ENCODE data around the gene ARHGAP10. TPM values are rescaled to one million over a fixed set of nuclear protein-coding genes. Genes with fewer than 3 reads are reported as not detected.
"Not testable (repeated sequence)": the region's sequence is repeated elsewhere in the genome, so short reads cannot be mapped to it uniquely, and the experiment has no call there.

The ARHGAP10 gene
- polyA plus RNA-seq, 1 donor from 2014 or later = 0.20 TPM

- no peaks in the 10 kb centered on the region for H3K27me3 Mint-ChIP-seq
- no peak overlapping the region for H3K27ac Mint-ChIP-seq
- H3K36me3 Mint-ChIP-seq = no peaks in the 10 kb centered on the region
- H3K9me3 Mint-ChIP-seq = no peaks in the 10 kb centered on the region
- H3K4me3 Mint-ChIP-seq = no peak overlapping the region
- no peaks in the 10 kb centered on the region for H3K4me1 Mint-ChIP-seq
These were observed 142.2 kb downstream of the ARHGAP10 start for GRCh38 chr4:147874109-147874508.

DNA sequence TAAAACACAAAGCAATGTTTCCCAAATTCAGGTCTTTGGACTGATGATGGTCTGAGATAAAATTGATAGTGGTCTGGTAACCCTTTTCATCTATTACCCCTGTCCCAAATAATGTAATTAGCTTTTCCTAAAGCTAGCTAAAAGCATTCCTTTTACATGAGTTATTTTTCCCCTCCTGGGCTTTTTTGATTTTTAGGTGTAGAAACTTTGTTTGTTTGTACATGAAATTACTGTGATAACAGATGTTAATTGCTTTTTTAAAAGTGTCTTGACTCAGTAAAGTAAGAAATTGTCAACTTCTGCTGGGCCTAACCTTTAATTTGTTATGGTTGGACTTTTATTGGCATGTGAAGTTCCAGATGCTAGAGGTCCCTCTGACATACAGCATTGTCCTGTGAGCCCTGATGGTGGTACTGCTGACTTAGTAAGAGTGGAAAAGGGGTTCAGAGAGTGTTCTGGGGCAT lies 145.5 kb downstream of the ARHGAP10 start:
- no peak overlapping the region for H3K4me3 Mint-ChIP-seq
- H3K27me3 Mint-ChIP-seq = no peaks in the 10 kb centered on the region
- H3K9me3 Mint-ChIP-seq = no peaks in the 10 kb centered on the region
- no peaks in the 10 kb centered on the region for H3K4me1 Mint-ChIP-seq
- no peak overlapping the region for H3K27ac Mint-ChIP-seq
- peaks cover 1% of the 10 kb centered on the region for H3K36me3 Mint-ChIP-seq

- H3K4me1 Mint-ChIP-seq = no peaks in the 10 kb centered on the region
- H3K27me3 Mint-ChIP-seq = no peaks in the 10 kb centered on the region
- no peak overlapping the region for H3K4me3 Mint-ChIP-seq
- no peak overlapping the region for H3K27ac Mint-ChIP-seq
- H3K9me3 Mint-ChIP-seq = no peaks in the 10 kb centered on the region
- peaks cover 1% of the 10 kb centered on the region for H3K36me3 Mint-ChIP-seq
These were observed 147.8 kb downstream of the ARHGAP10 start for GRCh38 chr4:147879676-147880075.

DNA sequence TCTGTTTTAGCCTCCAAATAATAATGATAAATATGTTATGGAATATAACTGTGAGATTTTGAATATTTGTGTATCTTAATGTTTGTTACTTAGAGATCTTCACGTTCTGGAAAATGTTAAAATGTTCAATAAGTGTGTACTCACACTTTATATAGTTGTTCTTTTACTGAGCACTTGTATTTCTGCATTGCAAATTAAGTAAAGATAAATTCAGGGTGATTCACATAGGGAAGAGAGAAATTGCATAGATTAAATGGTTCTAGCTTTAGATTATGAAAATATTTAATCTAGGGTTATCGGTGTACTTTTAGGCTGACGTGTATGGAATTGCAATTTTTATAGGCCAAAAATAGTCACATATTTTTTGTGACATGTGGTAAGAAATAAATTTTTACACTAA lies 148.6 kb downstream of the ARHGAP10 start:
- H3K27me3 Mint-ChIP-seq = no peaks in the 10 kb centered on the region
- H3K4me3 Mint-ChIP-seq = no peak overlapping the region
- H3K9me3 Mint-ChIP-seq = no peaks in the 10 kb centered on the region
- no peaks in the 10 kb centered on the region for H3K4me1 Mint-ChIP-seq
- H3K36me3 Mint-ChIP-seq = peaks cover 1% of the 10 kb centered on the region
- H3K27ac Mint-ChIP-seq = no peak overlapping the region

DNA sequence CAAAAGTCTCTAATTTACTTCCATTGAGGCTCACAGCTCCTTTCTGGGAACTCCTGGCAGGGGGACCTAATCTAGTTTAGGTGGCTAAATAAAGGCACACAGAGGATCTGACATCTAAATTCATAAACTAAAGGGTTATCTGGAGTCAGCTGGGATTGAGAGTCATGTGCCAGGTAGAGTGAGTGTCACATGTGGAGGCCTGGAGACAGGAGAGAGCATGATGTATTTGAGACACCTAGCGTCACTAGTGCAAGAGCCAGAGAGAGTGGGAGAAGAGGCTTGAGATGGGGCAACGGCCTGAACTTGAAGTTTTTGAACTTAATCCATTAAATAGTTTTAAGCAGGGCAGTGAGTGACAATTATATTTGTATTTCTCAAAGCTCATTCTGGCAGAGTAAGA lies 152.6 kb downstream of the ARHGAP10 start:
- Mint-ChIP-seq H3K9me3 (peaks cover 0 to 1% (median 0%) of the 10 kb centered on the region in 3 donors), H3K4me3 (no peak overlapping the region), H3K27ac (no peak overlapping the region), H3K27me3 (no peaks in the 10 kb centered on the region), H3K4me1 (no peaks in the 10 kb centered on the region), H3K36me3 (peaks cover 1% of the 10 kb centered on the region)

GRCh38 chr4:147885216-147885615 lies 153.3 kb downstream of the ARHGAP10 start:
- H3K4me1 Mint-ChIP-seq, H3K4me3 Mint-ChIP-seq, H3K9me3 Mint-ChIP-seq, H3K27ac Mint-ChIP-seq, H3K36me3 Mint-ChIP-seq, H3K27me3 Mint-ChIP-seq: not testable (repeated sequence)

GRCh38 chr4:147891476-147892115 lies 159.7 kb downstream of the ARHGAP10 start:
- H3K9me3 Mint-ChIP-seq = peaks cover 3 to 12% (median 3%) of the 10 kb centered on the region in 3 donors
- no peaks in the 10 kb centered on the region for H3K27me3 Mint-ChIP-seq
- no peak overlapping the region for H3K4me3 Mint-ChIP-seq
- H3K27ac Mint-ChIP-seq = no peak overlapping the region
- H3K4me1 Mint-ChIP-seq = no peaks in the 10 kb centered on the region
- no peaks in the 10 kb centered on the region for H3K36me3 Mint-ChIP-seq

DNA sequence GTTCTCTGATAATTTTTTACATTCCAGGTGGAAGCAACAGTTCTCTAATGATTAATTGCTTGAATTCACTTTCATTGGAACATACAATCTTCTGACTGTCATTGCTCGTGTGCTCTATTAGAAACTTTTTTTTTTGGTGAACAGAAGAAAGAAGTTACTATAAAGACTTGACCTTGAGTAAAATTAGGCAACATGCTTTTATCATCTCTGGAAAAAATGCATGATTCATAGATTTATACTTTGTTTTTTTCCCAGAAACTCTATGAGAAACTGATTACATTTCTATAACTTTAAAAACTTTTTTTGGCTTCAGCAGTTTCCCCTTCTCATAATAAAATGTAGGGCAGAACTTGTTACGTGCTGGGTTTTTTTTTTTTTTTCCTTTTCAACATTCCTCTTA lies 167.6 kb downstream of the ARHGAP10 start:
- no peak overlapping the region for H3K4me3 Mint-ChIP-seq
- peaks cover 1% of the 10 kb centered on the region for H3K36me3 Mint-ChIP-seq
- no peaks in the 10 kb centered on the region for H3K4me1 Mint-ChIP-seq
- H3K9me3 Mint-ChIP-seq = peaks cover 3 to 10% (median 7%) of the 10 kb centered on the region in 3 donors
- no peaks in the 10 kb centered on the region for H3K27me3 Mint-ChIP-seq
- no peak overlapping the region for H3K27ac Mint-ChIP-seq

DNA sequence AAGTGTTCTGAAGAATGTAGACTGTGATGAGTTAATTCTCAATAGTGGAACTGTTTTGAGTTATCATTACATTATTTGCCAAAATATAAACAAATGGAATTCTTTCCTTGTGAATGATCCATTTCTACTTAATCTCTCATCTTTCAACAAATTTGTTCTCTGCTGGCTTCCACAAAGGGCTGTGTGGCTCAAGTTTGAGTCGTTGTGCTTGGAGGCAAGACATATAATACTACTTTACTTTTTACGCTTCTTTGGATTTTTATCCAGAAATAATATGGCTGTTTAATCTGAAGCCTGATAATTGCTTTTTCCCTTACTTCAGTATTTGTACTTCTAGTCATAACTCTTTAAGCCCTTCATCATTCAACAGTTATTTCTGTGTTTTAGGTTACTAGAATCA lies 169.5 kb downstream of the ARHGAP10 start:
- Mint-ChIP-seq H3K36me3 (peaks cover 1% of the 10 kb centered on the region), H3K9me3 (peaks cover 3 to 8% (median 4%) of the 10 kb centered on the region in 3 donors), H3K27me3 (no peaks in the 10 kb centered on the region)

DNA sequence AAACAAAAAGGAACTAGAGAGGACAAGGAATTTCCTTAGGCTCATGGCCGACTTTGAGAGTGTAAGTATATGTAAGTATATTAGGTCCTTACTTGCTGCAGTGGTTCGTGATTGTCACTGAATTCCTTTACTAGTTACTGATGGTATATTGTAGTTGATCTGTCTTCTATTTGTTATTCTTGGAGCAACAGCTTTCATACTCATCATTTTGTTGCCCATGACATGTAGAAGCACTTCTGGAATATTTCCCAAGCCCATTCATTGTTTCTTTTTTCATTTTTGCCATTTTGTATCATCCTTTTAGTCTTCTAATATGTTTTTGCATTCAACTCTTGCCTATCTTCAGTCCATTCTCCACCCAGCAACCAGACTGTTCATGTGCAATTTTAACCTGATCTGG lies 170.0 kb downstream of the ARHGAP10 start:
- H3K4me1 Mint-ChIP-seq = no peaks in the 10 kb centered on the region
- H3K4me3 Mint-ChIP-seq = no peak overlapping the region
- H3K36me3 Mint-ChIP-seq = peaks cover 1% of the 10 kb centered on the region
- no peak overlapping the region for H3K27ac Mint-ChIP-seq
- no peaks in the 10 kb centered on the region for H3K27me3 Mint-ChIP-seq
- H3K9me3 Mint-ChIP-seq = peaks cover 3 to 8% (median 4%) of the 10 kb centered on the region in 3 donors

More for the DNA sequence above, 169.5 kb downstream of the ARHGAP10 start:
- no peaks in the 10 kb centered on the region for H3K4me1 Mint-ChIP-seq
- no peak overlapping the region for H3K4me3 Mint-ChIP-seq
- no peak overlapping the region for H3K27ac Mint-ChIP-seq

- H3K36me3 Mint-ChIP-seq = peaks cover 2% of the 10 kb centered on the region
- H3K4me3 Mint-ChIP-seq = no peak overlapping the region
- H3K27me3 Mint-ChIP-seq = no peaks in the 10 kb centered on the region
- H3K9me3 Mint-ChIP-seq = no peaks in the 10 kb centered on the region
- H3K27ac Mint-ChIP-seq = no peak overlapping the region
- H3K4me1 Mint-ChIP-seq = no peaks in the 10 kb centered on the region
These were observed 177.3 kb downstream of the ARHGAP10 start for GRCh38 chr4:147909225-147909624.

GRCh38 chr4:147910315-147910714 lies 178.4 kb downstream of the ARHGAP10 start:
- Mint-ChIP-seq H3K4me3 (no peak overlapping the region), H3K27me3 (no peaks in the 10 kb centered on the region), H3K4me1 (no peaks in the 10 kb centered on the region), H3K27ac (no peak overlapping the region), H3K36me3 (peaks cover 2% of the 10 kb centered on the region), H3K9me3 (no peaks in the 10 kb centered on the region)

DNA sequence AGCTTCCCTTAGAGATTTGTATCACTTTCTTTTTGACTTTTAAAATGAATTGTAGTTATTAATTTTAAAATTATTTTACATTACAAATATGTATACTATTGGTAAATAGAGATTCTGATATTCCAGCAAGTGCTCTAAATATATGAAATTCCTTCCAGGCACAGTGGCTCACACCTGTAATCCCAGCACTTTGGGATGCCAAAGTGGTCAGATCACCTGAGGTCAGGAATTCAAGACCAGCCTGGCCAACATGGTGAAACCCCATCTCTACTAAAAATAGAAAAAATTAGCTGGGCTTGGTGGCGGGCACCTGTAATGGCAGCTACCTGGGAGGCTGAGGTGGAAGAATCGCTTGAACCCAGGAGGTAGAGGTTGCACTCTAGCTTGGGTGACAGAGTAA lies 180.2 kb downstream of the ARHGAP10 start:
- H3K27me3 Mint-ChIP-seq, H3K36me3 Mint-ChIP-seq, H3K4me1 Mint-ChIP-seq, H3K27ac Mint-ChIP-seq, H3K9me3 Mint-ChIP-seq, H3K4me3 Mint-ChIP-seq: not testable (repeated sequence)

- Mint-ChIP-seq H3K27ac (no peak overlapping the region), H3K4me1 (no peaks in the 10 kb centered on the region), H3K4me3 (no peak overlapping the region), H3K9me3 (no peaks in the 10 kb centered on the region), H3K36me3 (no peaks in the 10 kb centered on the region), H3K27me3 (peaks cover 3% of the 10 kb centered on the region)
These were observed 181.2 kb downstream of the ARHGAP10 start for GRCh38 chr4:147913137-147913536.

DNA sequence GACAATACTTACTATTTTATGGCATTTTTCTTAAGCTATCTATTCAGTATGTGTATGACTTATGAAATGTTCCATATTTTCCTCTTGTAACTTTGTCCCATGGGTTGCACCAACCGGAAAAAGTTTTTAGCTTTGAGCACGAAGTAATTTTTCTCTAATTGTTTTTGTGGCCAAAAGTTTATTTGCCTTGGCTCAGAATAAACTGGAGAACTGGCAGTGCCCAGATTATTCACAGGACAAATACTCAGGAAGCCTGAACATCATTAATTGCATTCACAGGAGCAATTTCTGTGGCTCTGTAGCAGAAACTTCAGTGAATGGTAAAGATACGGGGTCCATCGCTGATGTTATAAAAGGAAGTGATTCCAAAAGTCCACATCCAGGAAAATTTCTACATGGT lies 184.5 kb downstream of the ARHGAP10 start:
- no peaks in the 10 kb centered on the region for H3K9me3 Mint-ChIP-seq
- H3K4me3 Mint-ChIP-seq = no peak overlapping the region
- no peak overlapping the region for H3K27ac Mint-ChIP-seq
- H3K36me3 Mint-ChIP-seq = no peaks in the 10 kb centered on the region
- no peaks in the 10 kb centered on the region for H3K4me1 Mint-ChIP-seq
- H3K27me3 Mint-ChIP-seq = peaks cover 3% of the 10 kb centered on the region

- H3K36me3 Mint-ChIP-seq = no peaks in the 10 kb centered on the region
- H3K4me1 Mint-ChIP-seq = peaks cover 0 to 2% (median 0%) of the 10 kb centered on the region in 3 donors
- peaks cover 2% of the 10 kb centered on the region for H3K27me3 Mint-ChIP-seq
- no peak overlapping the region for H3K4me3 Mint-ChIP-seq
- H3K27ac Mint-ChIP-seq = no peak overlapping the region
- H3K9me3 Mint-ChIP-seq = no peaks in the 10 kb centered on the region
These were observed 191.5 kb downstream of the ARHGAP10 start for GRCh38 chr4:147923381-147923780.
